ENCODE measurements around the gene DENND5A. TPM values are rescaled to one million over a fixed set of nuclear protein-coding genes. Genes with fewer than 3 reads are reported as not detected.
A peak's percentile ranks its signal among the peaks of the same experiment; 100 is the strongest.

DENND5A gene
- total and polyA plus RNA-seq, 2 donors (not counting 1 experiment from before 2014, with no cell fraction given) = 125 to 235 TPM

DNA sequence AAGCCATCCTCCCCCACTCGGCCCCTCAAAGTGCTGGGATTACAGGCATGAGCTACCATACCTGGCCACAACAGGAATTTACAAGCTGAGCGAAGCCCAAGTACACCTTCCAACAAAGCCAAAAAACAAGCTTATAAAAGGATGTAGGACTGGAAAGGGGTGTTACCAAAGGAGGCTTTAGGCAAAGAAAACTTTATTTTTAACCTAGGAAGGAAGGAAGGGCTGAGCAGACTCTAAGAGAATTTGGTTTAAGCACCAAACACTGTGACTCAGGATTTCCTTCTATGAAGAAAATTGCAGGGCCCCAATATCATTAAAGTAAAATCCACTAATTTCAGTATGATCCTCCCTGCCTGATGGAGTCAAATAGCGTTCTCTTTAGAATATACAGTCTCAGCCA is 12.1 kb downstream of the DENND5A start:
- Histone ChIP-seq H3K27ac (ENCODE audit: insufficient read depth, low read length) (no peak overlapping the region), H4K20me1 (ENCODE audit: control insufficient read depth, extremely low read depth, insufficient read depth, low read length) (no peaks in the 10 kb centered on the region), H3K79me2 (ENCODE audit: control insufficient read depth, insufficient read depth, low read length) (peaks cover 71% of the 10 kb centered on the region), H2AFZ (ENCODE audit: low read length) (no peak overlapping the region), H3K4me2 (ENCODE audit: extremely low read depth, insufficient read depth, low read length) (no peak overlapping the region), H3K4me3 (replicated peaks in 1 of 4; ENCODE audit: control extremely low read depth in 1 of 4, insufficient read depth in 1 of 4, low read depth in 3 of 4, low read length in 4 of 4) (no peak overlapping the region), H3K36me3 (ENCODE audit: control insufficient read depth, insufficient read depth, low read length) (no peaks in the 10 kb centered on the region), H3K4me1 (ENCODE audit: control insufficient read depth, extremely low read depth, insufficient read depth, low read length) (no peaks in the 10 kb centered on the region), H3K9me3 (ENCODE audit: control insufficient read depth, insufficient read depth, low read depth, low read length) (no peaks in the 10 kb centered on the region), H3K27me3 (ENCODE audit: control insufficient read depth, insufficient read depth, low read length) (no peaks in the 10 kb centered on the region), H3K9ac (ENCODE audit: insufficient read depth, low read length) (no peak overlapping the region)
- DNase-seq (ENCODE audit: low read depth in 2 of 2) = no peak
- TF ChIP-seq, protein P1, sequence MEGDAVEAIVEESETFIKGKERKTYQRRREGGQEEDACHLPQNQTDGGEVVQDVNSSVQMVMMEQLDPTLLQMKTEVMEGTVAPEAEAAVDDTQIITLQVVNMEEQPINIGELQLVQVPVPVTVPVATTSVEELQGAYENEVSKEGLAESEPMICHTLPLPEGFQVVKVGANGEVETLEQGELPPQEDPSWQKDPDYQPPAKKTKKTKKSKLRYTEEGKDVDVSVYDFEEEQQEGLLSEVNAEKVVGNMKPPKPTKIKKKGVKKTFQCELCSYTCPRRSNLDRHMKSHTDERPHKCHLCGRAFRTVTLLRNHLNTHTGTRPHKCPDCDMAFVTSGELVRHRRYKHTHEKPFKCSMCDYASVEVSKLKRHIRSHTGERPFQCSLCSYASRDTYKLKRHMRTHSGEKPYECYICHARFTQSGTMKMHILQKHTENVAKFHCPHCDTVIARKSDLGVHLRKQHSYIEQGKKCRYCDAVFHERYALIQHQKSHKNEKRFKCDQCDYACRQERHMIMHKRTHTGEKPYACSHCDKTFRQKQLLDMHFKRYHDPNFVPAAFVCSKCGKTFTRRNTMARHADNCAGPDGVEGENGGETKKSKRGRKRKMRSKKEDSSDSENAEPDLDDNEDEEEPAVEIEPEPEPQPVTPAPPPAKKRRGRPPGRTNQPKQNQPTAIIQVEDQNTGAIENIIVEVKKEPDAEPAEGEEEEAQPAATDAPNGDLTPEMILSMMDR (conservative IDR thresholded peaks at IDR 0.05 in 1 of 2, IDR thresholded peaks at IDR 0.05 in 1 of 2; ENCODE audit: low read depth in 1 of 2, low read length in 2 of 2) = no peak
- no peak for TF ChIP-seq EZH2 (IDR thresholded peaks at IDR 0.05; ENCODE audit: low read length, missing control alignments)

DNA sequence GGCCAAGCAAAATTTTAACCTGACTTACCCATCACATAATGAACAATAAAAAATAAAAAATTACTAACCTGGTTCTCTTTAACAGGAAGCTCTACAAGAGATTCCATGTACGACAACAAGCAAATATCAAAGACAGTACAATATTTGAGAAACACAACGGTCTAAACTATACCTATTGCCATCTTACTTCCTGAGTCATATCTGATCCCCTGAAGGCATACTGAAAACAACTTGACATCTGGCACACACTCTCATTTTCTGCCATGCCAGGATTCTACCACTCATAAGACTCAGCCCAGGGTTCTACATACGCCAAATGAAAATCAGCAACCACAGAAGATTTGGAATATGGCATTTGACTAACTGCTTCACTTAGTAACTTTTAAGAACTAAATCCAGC is 13.8 kb downstream of the DENND5A start:
- no peaks in the 10 kb centered on the region for H3K9me3 ChIP-seq (ENCODE audit: control insufficient read depth, insufficient read depth, low read depth, low read length)
- H3K27me3 ChIP-seq (ENCODE audit: control insufficient read depth, insufficient read depth, low read length) = no peaks in the 10 kb centered on the region
- no peak overlapping the region for H3K9ac ChIP-seq (ENCODE audit: insufficient read depth, low read length)
- TF ChIP-seq, protein P1 (conservative IDR thresholded peaks at IDR 0.05 in 1 of 2, IDR thresholded peaks at IDR 0.05 in 1 of 2; ENCODE audit: low read depth in 1 of 2, low read length in 2 of 2) = no peak
- TF ChIP-seq EZH2 (IDR thresholded peaks at IDR 0.05; ENCODE audit: low read length, missing control alignments) = no peak
- no peak overlapping the region for H3K4me2 ChIP-seq (ENCODE audit: extremely low read depth, insufficient read depth, low read length)
- no peak overlapping the region for H2AFZ ChIP-seq (ENCODE audit: low read length)
- peaks cover 73% of the 10 kb centered on the region for H3K79me2 ChIP-seq (ENCODE audit: control insufficient read depth, insufficient read depth, low read length)
- H3K36me3 ChIP-seq (ENCODE audit: control insufficient read depth, insufficient read depth, low read length) = no peaks in the 10 kb centered on the region
- no peak for DNase-seq (ENCODE audit: low read depth in 2 of 2)
- no peaks in the 10 kb centered on the region for H4K20me1 ChIP-seq (ENCODE audit: control insufficient read depth, extremely low read depth, insufficient read depth, low read length)
- no peaks in the 10 kb centered on the region for H3K4me1 ChIP-seq (ENCODE audit: control insufficient read depth, extremely low read depth, insufficient read depth, low read length)
- no peak overlapping the region for H3K27ac ChIP-seq (ENCODE audit: insufficient read depth, low read length)
- H3K4me3 ChIP-seq (replicated peaks in 1 of 4; ENCODE audit: control extremely low read depth in 1 of 4, insufficient read depth in 1 of 4, low read depth in 3 of 4, low read length in 4 of 4) = no peak overlapping the region

DNA sequence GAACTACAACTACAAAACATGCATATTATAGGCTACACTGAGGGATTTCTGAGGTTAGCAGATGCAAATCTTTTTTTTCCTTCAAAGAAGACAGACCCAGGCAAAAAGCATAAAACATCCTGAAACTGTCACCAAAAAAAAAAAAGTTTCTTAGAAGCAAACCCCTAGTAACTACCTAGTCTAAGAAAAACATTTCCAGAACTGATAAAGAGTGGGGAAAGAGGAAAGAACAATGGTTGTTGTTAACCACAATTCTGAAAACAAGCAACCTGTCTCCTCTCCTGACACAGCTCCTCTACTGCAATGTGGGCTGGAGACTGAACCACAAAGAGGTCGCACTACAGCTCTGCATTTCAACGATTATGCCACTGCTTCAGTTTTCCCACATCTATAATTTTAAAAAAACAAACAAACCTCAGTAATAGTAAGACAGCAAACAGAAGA is 15.0 kb downstream of the DENND5A start:
- no peaks in the 10 kb centered on the region for H4K20me1 ChIP-seq (ENCODE audit: control insufficient read depth, extremely low read depth, insufficient read depth, low read length)
- H3K9me3 ChIP-seq (ENCODE audit: control insufficient read depth, insufficient read depth, low read depth, low read length) = no peaks in the 10 kb centered on the region
- H3K4me2 ChIP-seq (ENCODE audit: extremely low read depth, insufficient read depth, low read length) = no peak overlapping the region
- peaks cover 75% of the 10 kb centered on the region for H3K79me2 ChIP-seq (ENCODE audit: control insufficient read depth, insufficient read depth, low read length)
- H3K4me3 ChIP-seq (replicated peaks in 1 of 4; ENCODE audit: control extremely low read depth in 1 of 4, insufficient read depth in 1 of 4, low read depth in 3 of 4, low read length in 4 of 4) = no peak overlapping the region
- no peak overlapping the region for H2AFZ ChIP-seq (ENCODE audit: low read length)
- peak in 1 of 2 donors; percentile 71 for DNase-seq (ENCODE audit: low read depth in 2 of 2)
- no peak overlapping the region for H3K9ac ChIP-seq (ENCODE audit: insufficient read depth, low read length)
- H3K36me3 ChIP-seq (ENCODE audit: control insufficient read depth, insufficient read depth, low read length) = no peaks in the 10 kb centered on the region
- no peaks in the 10 kb centered on the region for H3K4me1 ChIP-seq (ENCODE audit: control insufficient read depth, extremely low read depth, insufficient read depth, low read length)
- no peak overlapping the region for H3K27ac ChIP-seq (ENCODE audit: insufficient read depth, low read length)
- no peak for TF ChIP-seq EZH2 (IDR thresholded peaks at IDR 0.05; ENCODE audit: low read length, missing control alignments)
- TF ChIP-seq, protein P1 (conservative IDR thresholded peaks at IDR 0.05 in 1 of 2, IDR thresholded peaks at IDR 0.05 in 1 of 2; ENCODE audit: low read depth in 1 of 2, low read length in 2 of 2) = no peak
- H3K27me3 ChIP-seq (ENCODE audit: control insufficient read depth, insufficient read depth, low read length) = no peaks in the 10 kb centered on the region
